KBM-7 (cell line): ENCODE results near the gene COPB2.

Experiments used
- DNase-seq: peaks from one replicate; pipeline ENCODE4 v3.0.0-alpha.2; 2015
- in situ Hi-C: fragments of 300-500 bp; cut with MboI; formaldehyde crosslinking; loops from 2 replicates; pipeline ENCODE4 v1.14.3; 2020; ENCODE audit warnings: low sequenced_read_pairs, low pct_unique_long_range_greater_than_20kb, mixed read lengths

The COPB2 gene

DNA sequence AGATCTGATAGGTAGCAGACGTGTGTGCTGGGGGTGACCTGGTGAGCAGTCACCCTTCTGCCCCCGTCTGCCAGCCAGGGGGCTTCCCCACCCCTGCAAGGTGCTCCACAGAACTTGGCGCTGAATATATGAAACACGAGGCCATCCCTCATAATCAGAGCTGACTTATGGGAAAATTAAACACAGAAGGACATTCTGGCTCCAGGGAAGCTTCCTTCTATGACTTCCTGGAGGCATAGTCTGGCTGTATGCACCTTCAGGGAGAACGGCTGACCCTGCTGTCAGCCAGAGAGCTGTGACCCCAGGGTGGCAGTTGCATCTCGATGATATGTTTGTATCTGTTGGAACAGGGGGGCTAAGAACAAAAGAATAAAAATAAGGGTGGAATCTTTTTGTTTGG lies 72.2 kb downstream of the COPB2 start:
- in situ Hi-C loops = no loop called here
- DNase-seq = no peak

- in situ Hi-C loops = no loop called here
- DNase-seq = no peak
Measured at GRCh38 chr3:139313921-139314320, 75.5 kb downstream of the COPB2 start.

GRCh38 chr3:139312959-139313358 lies 76.5 kb downstream of the COPB2 start:
- DNase-seq = no peak
- in situ Hi-C loops = no loop called here

- in situ Hi-C loops = no loop called here
Measured at GRCh38 chr3:139312416-139312815, 77.0 kb downstream of the COPB2 start.

GRCh38 chr3:139311557-139311956 lies 77.9 kb downstream of the COPB2 start:
- DNase-seq = no peak
- in situ Hi-C loops = no loop called here

More at GRCh38 chr3:139312416-139312815, 77.0 kb downstream of the COPB2 start:
- no peak for DNase-seq

DNA sequence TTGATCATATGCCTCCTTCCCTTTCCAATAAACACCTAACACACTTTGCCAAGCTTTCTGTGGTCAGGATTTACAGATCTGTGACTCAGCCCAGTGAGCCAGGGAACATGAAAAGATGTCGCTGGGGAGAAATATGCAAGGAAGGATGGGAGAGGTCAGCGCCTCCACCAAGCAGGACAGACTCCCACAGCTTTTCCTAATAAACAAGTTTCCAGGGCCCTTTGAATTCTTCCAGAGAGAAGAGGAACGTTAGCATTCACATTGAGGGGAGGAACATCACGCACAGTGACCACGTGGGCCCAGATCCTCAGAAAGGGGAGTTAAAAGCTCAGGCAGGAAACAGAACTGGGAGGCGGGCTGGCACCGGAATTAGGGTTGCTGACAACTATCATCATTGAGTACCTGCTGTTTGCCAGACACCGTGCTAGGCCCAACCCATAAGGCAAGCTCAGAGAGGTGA lies 78.9 kb downstream of the COPB2 start:
- in situ Hi-C loops = no loop called here
- DNase-seq = no peak

DNA sequence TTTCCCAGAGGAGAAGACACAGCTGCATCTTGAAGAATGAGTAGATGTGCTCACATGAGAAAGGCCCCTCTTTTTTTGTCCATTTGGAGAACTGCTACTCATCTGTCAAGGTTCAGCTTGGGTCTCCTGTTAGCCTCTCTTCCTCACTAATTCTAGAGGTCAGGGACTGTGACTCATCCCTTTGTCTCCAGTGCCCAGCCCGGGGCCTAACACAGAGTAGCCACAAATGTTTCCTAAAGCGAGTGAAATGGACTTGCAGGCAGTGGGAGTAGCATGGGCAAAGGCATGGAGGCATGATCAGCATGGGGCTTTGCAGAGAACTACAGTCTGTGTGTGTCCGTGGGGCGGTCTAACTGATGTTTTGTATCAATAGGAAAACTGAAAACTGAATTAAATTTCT lies 79.6 kb downstream of the COPB2 start:
- DNase-seq = no peak
- in situ Hi-C loops = no loop called here

GRCh38 chr3:139309061-139309591 lies 80.3 kb downstream of the COPB2 start:
- in situ Hi-C loops = no loop called here
- DNase-seq = no peak

DNA sequence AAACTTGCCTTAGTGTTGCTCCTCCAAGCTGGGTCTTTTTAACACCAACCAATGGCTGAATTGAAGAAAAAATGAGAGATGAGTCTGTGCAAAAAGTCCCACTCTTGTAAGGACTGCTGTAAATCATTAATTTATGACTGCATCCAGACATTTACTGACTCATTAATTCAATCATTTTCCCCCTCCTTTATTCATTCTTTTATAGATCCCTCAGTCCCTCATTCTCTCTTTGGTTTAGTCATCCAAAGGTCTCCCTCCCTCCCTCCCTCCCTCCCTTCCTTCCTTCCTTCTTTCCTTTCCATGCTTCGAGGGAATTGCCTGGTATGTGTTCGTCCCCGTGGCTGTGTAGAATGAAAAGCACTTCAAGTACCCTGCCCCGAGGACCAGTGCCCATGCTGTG lies 80.9 kb downstream of the COPB2 start:
- DNase-seq = no peak
- in situ Hi-C loops = no loop called here

DNA sequence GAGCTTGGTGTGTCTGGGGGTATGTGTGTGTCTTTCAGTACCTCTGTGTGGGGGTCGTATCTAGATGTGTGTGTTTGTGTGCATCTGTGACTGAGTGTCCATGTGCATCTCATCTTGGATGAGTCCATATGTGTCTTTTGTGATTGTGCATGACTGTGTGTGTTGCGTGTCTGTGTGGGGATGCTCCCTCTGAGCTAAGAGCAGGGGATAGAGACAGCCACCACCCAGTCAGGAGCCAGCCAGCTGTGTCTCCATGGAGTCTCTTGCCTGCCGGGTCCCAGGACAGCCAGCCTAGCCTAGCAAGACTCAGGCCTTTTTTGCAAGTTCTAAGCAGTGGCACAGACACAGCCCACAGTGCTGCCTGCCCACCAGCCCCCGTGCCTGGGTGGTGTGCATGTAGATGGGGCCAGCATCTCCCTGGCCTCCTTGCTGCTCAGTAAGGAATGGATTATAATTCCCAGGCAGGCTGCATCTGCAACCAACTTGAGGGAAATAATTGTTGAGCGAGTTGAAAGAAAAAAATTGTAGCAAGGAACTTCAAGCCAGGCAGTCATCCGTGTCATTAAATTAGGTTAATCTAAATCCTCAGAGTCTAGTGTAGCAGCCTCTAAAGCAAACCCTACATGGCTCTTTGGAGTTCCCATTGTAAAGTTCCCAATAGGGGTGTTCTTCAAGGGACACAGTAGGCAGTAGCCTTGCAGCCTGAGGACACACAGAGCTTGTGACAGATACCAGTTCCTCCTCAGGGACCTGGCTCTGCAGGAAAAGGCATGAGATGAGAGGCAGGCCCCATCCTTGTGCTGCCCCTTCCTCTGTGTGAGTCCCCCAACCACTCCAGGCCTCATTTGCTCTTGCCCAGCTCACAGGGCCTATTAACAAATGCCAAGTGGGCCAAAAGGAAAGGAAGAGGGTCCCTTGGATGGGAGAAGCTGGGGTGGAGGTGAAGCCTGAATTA lies 81.6 kb downstream of the COPB2 start:
- in situ Hi-C loops = no loop called here
- DNase-seq = no peak
